Activated CD8-positive, alpha-beta T cell treated with anti-CD3 and anti-CD28 coated beads for 36 hours (primary cell): ENCODE results near the gene MVB12B. TPM values are rescaled to one million over a fixed set of nuclear protein-coding genes. Genes with fewer than 3 reads are reported as not detected.
A peak's percentile ranks its signal among the peaks of the same experiment; 100 is the strongest.

ENCODE experiments used
- ATAC-seq: fragments of 200-7000 bp; cut with Tn5 transposase; one replicate; pipeline ENCODE4 v1.10.0; 2021; ENCODE audit warnings: mild to moderate bottlenecking, moderate library complexity
- CTCF ChIA-PET: fragments of 350-600 bp; sonication (Branson Sonifier 250); formaldehyde crosslinking; loops from one replicate; lab custom pipeline; 2021; ENCODE audit warnings: antibody characterized with exemption; lab: Charles Lee
- POLR2A ChIA-PET: fragments of 350-600 bp; sonication (Branson Sonifier 250); formaldehyde crosslinking; loops from one replicate; lab custom pipeline; 2021; ENCODE audit warnings: antibody characterized with exemption; lab: Charles Lee
- DNase-seq: peaks from one replicate; pipeline ENCODE4 v3.0.0-alpha.2; 2020
- H3K27ac Mint-ChIP-seq: one replicate; pipeline ENCODE4 v1.8.0; 2021; ENCODE audit warnings: mild to moderate bottlenecking, mixed read lengths
- H3K27me3 Mint-ChIP-seq: one replicate; pipeline ENCODE4 v1.8.0; 2021; ENCODE audit warnings: mixed read lengths
- H3K36me3 Mint-ChIP-seq: one replicate; pipeline ENCODE4 v1.8.0; 2021; ENCODE audit warnings: low read depth, mixed read lengths
- H3K4me1 Mint-ChIP-seq: one replicate; pipeline ENCODE4 v1.8.0; 2021; ENCODE audit warnings: low read depth, mixed read lengths
- H3K4me3 Mint-ChIP-seq: one replicate; pipeline ENCODE4 v1.8.0; 2021; ENCODE audit warnings: mild to moderate bottlenecking, moderate library complexity, mixed read lengths
- H3K9me3 Mint-ChIP-seq: one replicate; pipeline ENCODE4 v1.8.0; 2021; ENCODE audit warnings: mixed read lengths
- CTCF ChIP-seq: fragments of 200-600 bp; IDR thresholded peaks from one replicate; pipeline ENCODE4 v1.8.0; 2022; ENCODE audit warnings: antibody characterized with exemption, mild to moderate bottlenecking
- intact Hi-C: fragments of 100-400 bp; cut with micrococcal nuclease; formaldehyde crosslinking; loops from one replicate; pipeline ENCODE4 v1.10.0; 2022
- total RNA-seq, 2 experiments: library from RNA; stranded (reverse); gene quantifications; one replicate each; pipeline ENCODE4 v1.2.3, GENCODE V29; 2021

MVB12B gene
- total RNA-seq, 2 experiments from 2014 or later, result 6.4 to 6.6 TPM

- Mint-ChIP-seq H3K9me3 (no peaks in the 10 kb centered on the region), H3K27ac (no peak overlapping the region), H3K27me3 (peaks cover 10% of the 10 kb centered on the region), H3K4me1 (peaks cover 11% of the 10 kb centered on the region), H3K4me3 (no peak overlapping the region), H3K36me3 (no peaks in the 10 kb centered on the region)
- ChIA-PET POLR2A (interaction anchor here (0.6 kb wide), 1 partner anchor 61 kb away, joined by 3 read pairs; no protein-coding TSS in a partner anchor), CTCF (interaction anchor here (0.5 to 7.6 kb wide), 6 partner anchors 15 to 603 kb away, joined by 3 to 198 read pairs (median 13); no protein-coding TSS in a partner anchor)
- DNase-seq, result no peak
- intact Hi-C loops, result loop anchor here (5.0 kb wide), 1 partner anchor 195 kb away; no protein-coding TSS in a partner anchor
- TF ChIP-seq CTCF, result no peak
- ATAC-seq, result no peak
Observed at GRCh38 chr9:126496781-126497659, 170.4 kb downstream of the MVB12B start.

GRCh38 chr9:126497660-126498275 lies 171.1 kb downstream of the MVB12B start:
- H3K27ac Mint-ChIP-seq, result no peak overlapping the region
- ChIA-PET POLR2A (interaction anchor here (0.6 kb wide), 1 partner anchor 61 kb away, joined by 3 read pairs; no protein-coding TSS in a partner anchor), CTCF (interaction anchor here (0.5 to 7.6 kb wide), 11 partner anchors 14 to 604 kb away, joined by 3 to 198 read pairs (median 6); no protein-coding TSS in a partner anchor)
- peaks cover 11% of the 10 kb centered on the region for H3K4me1 Mint-ChIP-seq
- intact Hi-C loops, result loop anchor here (5.0 kb wide), 1 partner anchor 195 kb away; no protein-coding TSS in a partner anchor
- no peak for ATAC-seq
- H3K4me3 Mint-ChIP-seq, result no peak overlapping the region
- no peak for TF ChIP-seq CTCF
- H3K27me3 Mint-ChIP-seq, result peaks cover 10% of the 10 kb centered on the region
- H3K9me3 Mint-ChIP-seq, result no peaks in the 10 kb centered on the region
- no peak for DNase-seq
- H3K36me3 Mint-ChIP-seq, result no peaks in the 10 kb centered on the region

- intact Hi-C loops, result loop anchor here (5.0 kb wide), 1 partner anchor 196 kb away; no protein-coding TSS in a partner anchor
- ATAC-seq (no peak), DNase-seq (no peak)
- ChIA-PET POLR2A (no interaction called here), CTCF (interaction anchor here (0.8 to 7.6 kb wide), 30 partner anchors 8 to 1091 kb away, joined by 3 to 198 read pairs (median 4); no protein-coding TSS in a partner anchor)
- H3K4me3 Mint-ChIP-seq, result no peak overlapping the region
- H3K36me3 Mint-ChIP-seq, result no peaks in the 10 kb centered on the region
- H3K4me1 Mint-ChIP-seq, result peaks cover 11% of the 10 kb centered on the region
- H3K27me3 Mint-ChIP-seq, result peaks cover 10% of the 10 kb centered on the region
- TF ChIP-seq CTCF, result no peak
- no peaks in the 10 kb centered on the region for H3K9me3 Mint-ChIP-seq
- no peak overlapping the region for H3K27ac Mint-ChIP-seq
Observed at GRCh38 chr9:126498331-126498730, 171.7 kb downstream of the MVB12B start.

- H3K27me3 Mint-ChIP-seq, result peaks cover 10% of the 10 kb centered on the region
- no peaks in the 10 kb centered on the region for H3K36me3 Mint-ChIP-seq
- POLR2A ChIA-PET, result interaction anchor here (0.8 to 1.1 kb wide), 2 partner anchors 19 to 58 kb away, joined by 3 read pairs; no protein-coding TSS in a partner anchor
- CTCF ChIA-PET, result interaction anchor here (0.8 to 7.6 kb wide), 39 partner anchors 9 to 1092 kb away, joined by 3 to 198 read pairs (median 4); no protein-coding TSS in a partner anchor
- TF ChIP-seq CTCF, result peak; percentile 100
- peak overlapping the region; percentile 31 for H3K4me3 Mint-ChIP-seq
- intact Hi-C loops, result loop anchor here (5.0 kb wide), 1 partner anchor 197 kb away; no protein-coding TSS in a partner anchor
- peak; percentile 39 for DNase-seq
- H3K4me1 Mint-ChIP-seq, result peaks cover 11% of the 10 kb centered on the region
- H3K27ac Mint-ChIP-seq, result no peak overlapping the region
- no peaks in the 10 kb centered on the region for H3K9me3 Mint-ChIP-seq
- peak; percentile 85 for ATAC-seq
Observed at GRCh38 chr9:126499005-126499910, 172.6 kb downstream of the MVB12B start.
